GM15510 (cell line): Measurements from ENCODE around the gene CLEC11A.

Experiments used
- POLR2A ChIP-seq: IDR thresholded peaks from 3 replicates; pipeline ENCODE4 v1.6.1; 2011; ENCODE audit warnings: borderline replicate concordance; ENCODE audit not compliant: insufficient read length; ENCODE audit errors: extremely low read depth

CLEC11A gene

DNA sequence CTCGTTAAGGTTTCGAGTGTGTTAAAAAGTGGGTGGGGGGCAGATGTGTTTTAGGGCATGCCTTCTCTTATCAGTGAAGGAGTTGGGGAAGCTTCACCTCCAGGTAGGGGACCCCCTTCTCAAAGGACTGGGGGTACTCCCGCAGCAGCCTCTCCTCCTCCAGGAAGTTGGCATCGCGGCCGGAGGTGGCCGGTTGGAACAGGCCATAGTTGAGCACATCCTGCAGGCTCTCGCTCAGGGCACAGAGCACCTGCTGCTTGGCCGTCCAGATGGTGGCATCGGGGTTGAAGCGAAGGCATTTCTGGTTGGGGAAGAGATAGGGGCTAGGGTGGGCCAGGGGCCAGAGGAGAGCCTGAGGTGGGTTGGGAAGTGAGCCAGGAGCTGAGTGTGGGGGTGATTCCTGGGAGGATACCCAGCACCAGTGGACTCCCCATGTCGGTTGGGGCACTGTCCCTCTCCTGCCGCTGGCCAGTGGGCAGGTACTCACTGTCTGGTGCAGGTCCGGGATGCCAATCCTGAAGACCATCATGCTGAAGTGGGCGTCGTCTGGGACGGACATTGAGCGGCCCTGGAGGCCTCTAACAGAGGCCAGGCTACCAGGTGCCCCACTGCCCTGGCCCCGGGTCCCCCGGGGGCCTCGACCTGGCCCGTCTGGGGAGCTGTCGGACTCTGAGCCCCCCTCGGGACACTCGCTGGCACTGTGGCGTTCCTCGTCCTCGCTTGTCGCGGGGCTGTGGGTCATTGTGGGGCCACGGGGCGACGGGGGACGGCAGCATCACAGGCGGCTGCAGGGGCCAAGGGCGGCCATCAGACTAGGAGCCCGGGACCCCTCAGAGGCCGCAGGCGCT lies 6.8 kb upstream of the CLEC11A start:
- TF ChIP-seq POLR2A, result no peak

GRCh38 chr19:50717026-50717723 lies 6.0 kb upstream of the CLEC11A start:
- no peak for TF ChIP-seq POLR2A

GRCh38 chr19:50717891-50718254 lies 5.3 kb upstream of the CLEC11A start:
- TF ChIP-seq POLR2A, result no peak

DNA sequence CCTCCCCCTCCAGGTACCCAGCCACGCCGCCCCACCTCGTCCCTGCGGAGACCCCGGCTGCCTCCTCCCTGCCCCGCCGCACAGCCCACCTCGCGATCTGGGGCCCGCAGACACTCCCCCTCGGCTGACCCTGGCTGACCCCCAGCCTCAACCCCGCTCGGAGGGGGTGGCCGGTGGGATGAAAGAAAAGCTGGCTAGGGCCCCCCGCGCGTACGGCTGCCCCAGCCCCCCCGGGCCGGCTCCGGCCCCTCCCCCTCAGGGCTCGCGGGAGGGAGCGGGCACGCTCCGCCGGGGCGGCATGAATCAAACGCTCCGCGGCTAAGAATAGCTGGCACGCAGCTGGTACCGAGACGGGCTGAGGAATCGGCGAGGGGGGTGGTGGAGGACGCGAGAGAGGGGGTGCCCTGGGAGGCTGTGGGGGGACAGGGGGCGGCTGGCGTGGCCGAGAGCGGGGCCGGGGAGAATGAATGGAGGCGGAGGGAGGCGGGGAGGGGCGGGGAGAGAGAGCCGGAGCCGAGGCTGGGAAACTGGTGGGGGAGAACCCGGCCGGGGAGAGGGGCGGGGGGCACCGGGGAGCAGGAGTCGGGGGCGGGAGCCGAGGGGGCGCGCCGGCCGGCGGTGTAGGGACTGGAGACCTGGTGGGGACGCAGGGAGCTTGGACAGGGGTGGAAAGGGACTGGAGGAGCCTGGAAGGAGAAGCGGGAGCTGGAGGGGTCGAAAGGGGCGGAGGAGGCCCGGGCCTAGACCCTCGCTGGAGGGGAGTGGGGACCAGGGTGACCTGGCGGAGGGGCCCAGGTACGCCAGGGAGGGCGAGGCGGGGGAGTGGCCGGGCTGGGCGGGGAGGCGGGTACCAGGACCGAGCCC lies 4.7 kb upstream of the CLEC11A start:
- TF ChIP-seq POLR2A, result no peak

DNA sequence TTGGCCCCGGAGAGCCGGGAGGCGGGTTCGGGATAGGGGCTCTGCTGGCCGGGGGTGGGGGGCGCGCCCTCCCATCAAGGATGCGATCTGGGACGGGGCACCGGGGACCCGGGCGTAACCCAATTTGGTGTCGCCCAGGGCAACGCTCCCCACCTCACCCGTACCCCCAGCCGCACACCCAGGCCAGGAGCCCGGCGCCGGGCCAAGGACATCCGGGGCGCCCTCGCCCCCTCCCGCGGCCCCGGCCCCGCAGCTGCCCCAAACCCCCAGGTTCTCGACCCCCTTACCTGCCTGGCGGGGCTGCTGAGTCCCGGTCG lies 4.1 kb upstream of the CLEC11A start:
- no peak for TF ChIP-seq POLR2A

GRCh38 chr19:50719566-50719965 lies 3.6 kb upstream of the CLEC11A start, which contains the start of gene SHANK1:
SHANK1 (minus strand) TSS chr19:50719802; CDS start chr19:50716919, 2,883 bp downstream.
- TF ChIP-seq POLR2A, result no peak

DNA sequence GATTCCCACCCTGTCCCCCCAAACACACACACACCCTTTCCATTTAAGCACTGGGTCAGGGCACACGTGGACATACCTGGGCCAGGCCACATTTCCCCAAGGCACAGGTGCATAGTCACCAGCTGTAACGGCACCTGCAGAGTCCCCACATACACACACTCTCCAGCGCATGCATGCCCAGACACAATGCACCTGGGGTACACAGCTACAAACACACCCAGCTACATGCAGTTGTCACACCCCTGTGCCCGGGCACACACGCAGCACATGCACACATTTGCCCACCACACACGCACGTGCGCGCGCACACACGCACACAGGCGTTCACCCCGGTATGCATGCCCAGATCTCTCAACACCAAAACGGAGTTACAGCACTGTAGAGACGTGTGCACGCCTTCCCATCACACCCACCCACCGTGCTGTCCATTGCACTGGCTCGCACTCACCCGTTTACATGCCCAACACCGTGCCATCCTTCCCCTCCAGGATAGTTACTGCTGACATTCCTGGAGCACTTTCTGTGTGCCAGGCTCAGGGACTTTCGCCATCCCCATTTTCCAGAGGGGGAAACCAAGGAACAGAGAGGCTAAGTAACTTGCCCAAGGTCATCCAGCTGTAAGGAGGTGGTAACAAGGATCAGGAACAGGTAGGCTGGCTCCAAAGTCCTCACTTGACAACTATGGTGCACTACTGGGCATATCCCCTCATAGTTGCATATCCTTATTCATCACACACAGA lies 2.8 kb upstream of the CLEC11A start:
- TF ChIP-seq POLR2A, result no peak

DNA sequence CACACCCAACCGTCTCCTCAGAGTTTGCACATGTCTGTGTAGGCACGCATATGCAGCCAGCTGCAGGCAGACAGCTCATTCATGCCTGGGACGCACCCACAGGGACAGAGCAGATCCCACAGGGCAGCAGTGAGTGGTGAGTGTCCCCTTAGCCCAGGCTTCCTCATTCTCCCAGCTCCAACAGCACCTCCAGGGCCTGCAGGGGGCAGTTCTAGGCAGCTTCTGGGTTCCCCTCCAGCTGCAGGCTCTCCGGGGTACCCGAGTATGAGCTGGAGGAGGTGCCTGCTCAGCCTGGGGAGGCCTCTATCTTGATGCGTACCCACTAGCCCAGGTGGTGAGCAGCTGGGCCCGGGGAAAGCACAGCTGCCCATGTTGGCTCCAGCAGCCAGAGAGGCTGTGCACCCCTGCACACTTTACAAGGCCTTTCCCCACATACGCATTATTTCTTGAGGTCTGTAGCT lies 2.2 kb upstream of the CLEC11A start:
- TF ChIP-seq POLR2A, result no peak

- no peak for TF ChIP-seq POLR2A
Observed at GRCh38 chr19:50721441-50722137, 1.6 kb upstream of the CLEC11A start.

DNA sequence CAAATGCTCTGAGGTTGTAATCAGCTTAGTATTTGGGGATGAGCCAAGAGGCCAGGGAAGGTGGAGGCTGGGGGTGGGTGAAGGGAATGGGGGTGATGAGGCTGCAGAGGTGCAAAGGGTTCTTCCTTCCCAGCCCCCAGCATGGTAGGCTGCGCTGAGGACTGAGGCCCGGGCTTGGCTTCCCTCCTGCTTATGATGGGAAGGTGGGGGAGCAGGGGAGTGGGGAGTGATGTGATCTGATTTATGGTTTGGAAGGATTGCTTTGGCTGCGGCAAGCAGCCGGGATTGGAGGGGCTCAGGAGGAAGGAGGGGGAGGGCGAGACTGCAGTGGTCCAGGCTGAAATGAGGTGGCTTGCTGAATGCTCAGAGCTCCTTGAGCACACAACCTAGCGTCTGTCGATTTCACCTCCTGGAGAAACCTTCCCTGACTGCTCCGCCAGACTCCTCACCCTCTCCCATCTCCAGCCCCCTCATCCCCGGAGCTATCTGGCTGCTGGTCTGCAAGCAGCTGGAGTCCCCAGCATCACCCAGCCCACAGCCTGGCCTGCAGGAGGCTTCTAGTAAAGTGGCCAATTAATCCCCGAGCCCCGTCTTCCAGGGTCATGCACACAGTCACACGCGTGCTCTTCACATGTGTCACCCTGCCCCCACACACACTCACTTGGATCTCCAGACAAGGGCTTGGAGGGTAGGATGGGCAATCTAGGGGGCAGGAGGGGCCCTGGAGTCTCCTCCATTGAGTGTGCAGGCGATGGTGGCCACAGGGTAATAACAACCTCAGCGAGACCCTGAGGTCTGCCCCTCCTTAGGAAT lies 757 bp upstream of the CLEC11A start:
- TF ChIP-seq POLR2A, result no peak

- no peak for TF ChIP-seq POLR2A
Observed at GRCh38 chr19:50723735-50724521, 764 bp downstream of the CLEC11A start.

DNA sequence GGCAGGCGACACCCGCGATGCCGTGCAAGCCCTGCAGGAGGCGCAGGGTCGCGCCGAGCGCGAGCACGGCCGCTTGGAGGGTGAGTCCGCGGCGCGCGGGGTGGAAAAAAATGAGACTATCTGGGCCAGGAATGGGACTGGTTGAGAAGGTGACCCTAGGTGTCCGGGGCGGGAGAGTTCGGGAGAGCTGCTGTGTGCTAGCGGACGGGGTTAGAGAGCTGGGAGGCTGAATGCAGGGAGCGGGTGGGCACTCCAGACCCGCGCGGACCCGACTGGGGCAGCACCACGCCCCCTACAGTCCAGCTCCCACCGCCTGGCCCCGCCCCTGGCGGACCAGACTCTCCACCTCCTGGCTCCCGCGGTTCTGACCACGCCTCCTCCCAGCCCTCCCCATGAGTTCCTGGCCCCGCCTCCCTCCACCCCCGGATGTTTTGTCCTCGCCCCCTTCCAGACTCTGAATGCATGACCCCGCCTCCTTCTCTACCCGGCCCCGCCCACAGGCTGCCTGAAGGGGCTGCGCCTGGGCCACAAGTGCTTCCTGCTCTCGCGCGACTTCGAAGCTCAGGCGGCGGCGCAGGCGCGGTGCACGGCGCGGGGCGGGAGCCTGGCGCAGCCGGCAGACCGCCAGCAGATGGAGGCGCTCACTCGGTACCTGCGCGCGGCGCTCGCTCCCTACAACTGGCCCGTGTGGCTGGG lies 1.5 kb downstream of the CLEC11A start:
- peak; percentile 86 for TF ChIP-seq POLR2A
